GM23338 (cell line): ENCODE data around the gene OCA2. TPM values are rescaled to one million over a fixed set of nuclear protein-coding genes. Genes with fewer than 3 reads are reported as not detected.

ENCODE experiments used
- ATAC-seq: fragments of 200-7000 bp; cut with Tn5 transposase; 3 replicates; pipeline ENCODE4 v1.9.1; 2020
- DNase-seq: peaks from one replicate; pipeline ENCODE4 v3.0.0-alpha.2; 2015; ENCODE audit warnings: low spot score
- H2AFZ ChIP-seq: fragments of 200-600 bp; sonication (generic); 2 replicates; pipeline ENCODE4 v1.8.0; 2016; ENCODE audit warnings: antibody characterized with exemption, mild to moderate bottlenecking, moderate library complexity
- H3F3A ChIP-seq: fragments of 200-600 bp; sonication (generic); replicated peaks from 2 replicates; pipeline ENCODE4 v1.8.0; 2017; ENCODE audit warnings: antibody characterized with exemption, mixed run types, low read depth
- H3K27ac ChIP-seq: fragments of 200-600 bp; sonication (generic); 2 replicates; pipeline ENCODE4 v1.6.1; 2016; ENCODE audit warnings: low read depth
- H3K27me3 ChIP-seq: fragments of 200-600 bp; sonication (generic); 2 replicates; pipeline ENCODE4 v1.8.0; 2016; ENCODE audit warnings: mild to moderate bottlenecking, mixed run types, moderate library complexity; ENCODE audit not compliant: insufficient read depth
- H3K36me3 ChIP-seq: fragments of 200-600 bp; sonication (generic); 2 replicates; pipeline ENCODE4 v1.8.0; 2016; ENCODE audit warnings: mild to moderate bottlenecking; ENCODE audit not compliant: insufficient read depth
- H3K4me1 ChIP-seq: fragments of 200-600 bp; sonication (generic); 2 replicates; pipeline ENCODE4 v1.8.0; 2016; ENCODE audit warnings: mild to moderate bottlenecking, moderate library complexity; ENCODE audit not compliant: insufficient read depth
- H3K4me2 ChIP-seq: fragments of 200-600 bp; sonication (generic); 2 replicates; pipeline ENCODE4 v1.7.1; 2017; ENCODE audit warnings: mixed run types
- H3K4me3 ChIP-seq: fragments of 200-600 bp; sonication (generic); 2 replicates; pipeline ENCODE4 v1.6.1; 2016; ENCODE audit warnings: mixed run types
- H3K79me2 ChIP-seq: fragments of 200-600 bp; sonication (generic); replicated peaks from 2 replicates; pipeline ENCODE4 v1.8.0; 2017; ENCODE audit warnings: mild to moderate bottlenecking; ENCODE audit not compliant: insufficient read depth
- H3K9me2 ChIP-seq: fragments of 200-600 bp; sonication (generic); 2 replicates; pipeline ENCODE4 v1.8.0; 2017; ENCODE audit not compliant: insufficient read depth
- H4K20me1 ChIP-seq: fragments of 200-600 bp; sonication (generic); replicated peaks from 2 replicates; pipeline ENCODE4 v1.8.0; 2017; ENCODE audit warnings: mild to moderate bottlenecking; ENCODE audit not compliant: insufficient read depth
- H3K27ac Mint-ChIP-seq: 2 replicates; pipeline ENCODE4 v1.8.0; 2020; ENCODE audit warnings: inconsistent platforms, mild to moderate bottlenecking, moderate library complexity, mixed read lengths
- H3K27me3 Mint-ChIP-seq: 3 replicates; pipeline ENCODE4 v1.8.0; 2022; ENCODE audit warnings: low read depth, mild to moderate bottlenecking, moderate library complexity, mixed read lengths, inconsistent platforms; ENCODE audit not compliant: insufficient read depth, poor library complexity
- H3K36me3 Mint-ChIP-seq: 3 replicates; pipeline ENCODE4 v1.8.0; 2021; ENCODE audit warnings: low read depth, mild to moderate bottlenecking, inconsistent platforms, moderate library complexity, mixed read lengths
- H3K4me1 Mint-ChIP-seq: 3 replicates; pipeline ENCODE4 v1.8.0; 2020; ENCODE audit warnings: mild to moderate bottlenecking, inconsistent platforms, mixed read lengths
- H3K4me3 Mint-ChIP-seq: 3 replicates; pipeline ENCODE4 v1.8.0; 2021; ENCODE audit warnings: moderate library complexity, mild to moderate bottlenecking, inconsistent platforms, mixed read lengths
- H3K9me3 Mint-ChIP-seq: 3 replicates; pipeline ENCODE4 v1.8.0; 2020; ENCODE audit warnings: moderate library complexity, mild to moderate bottlenecking, inconsistent platforms, mixed read lengths
- CREB1 ChIP-seq: fragments of 250-450 bp; sonication (Bioruptor Pico); IDR thresholded peaks from 2 replicates; pipeline ENCODE4 v1.5.0; 2020; ENCODE audit warnings: low read depth, mild to moderate bottlenecking, moderate library complexity
- EZH2 ChIP-seq: fragments of 200-600 bp; sonication (generic); IDR thresholded peaks from one replicate; pipeline ENCODE4 v1.8.0; 2017; ENCODE audit warnings: antibody characterized with exemption, mild to moderate bottlenecking, low read depth; ENCODE audit not compliant: unreplicated experiment
- EZH2phosphoT487 ChIP-seq: fragments of 200-600 bp; sonication (generic); IDR thresholded peaks from one replicate; pipeline ENCODE4 v1.8.1; 2018; ENCODE audit warnings: antibody characterized with exemption; ENCODE audit not compliant: unreplicated experiment
- JUNB ChIP-seq: IDR thresholded peaks from one replicate; pipeline ENCODE4 v1.6.1; 2016; ENCODE audit warnings: antibody characterized with exemption; ENCODE audit not compliant: unreplicated experiment
- NANOG ChIP-seq: IDR thresholded peaks from 2 replicates; pipeline ENCODE4 v1.6.1; 2016; ENCODE audit warnings: antibody characterized with exemption, borderline replicate concordance
- POLR2AphosphoS5 ChIP-seq: IDR thresholded peaks from 2 replicates; pipeline ENCODE4 v1.6.1; 2016; ENCODE audit warnings: antibody characterized with exemption, low read depth
- STAT1 ChIP-seq: IDR thresholded peaks from one replicate; pipeline ENCODE4 v1.6.1; 2016; ENCODE audit warnings: antibody characterized with exemption; ENCODE audit not compliant: unreplicated experiment
- ZNF114 ChIP-seq: fragments of 250-450 bp; sonication (Bioruptor Pico); IDR thresholded peaks from 2 replicates; pipeline ENCODE4 v1.5.0; 2020; ENCODE audit warnings: mild to moderate bottlenecking, moderate library complexity
- ZNF331 ChIP-seq: fragments of 250-450 bp; sonication (Bioruptor Pico); IDR thresholded peaks from 2 replicates; pipeline ENCODE4 v1.5.0; 2020; ENCODE audit warnings: low read depth, mild to moderate bottlenecking, moderate library complexity
- polyA plus RNA-seq: library from polyadenylated mRNA; unstranded; fragments of >200 nt; fragmentation: Nextera tagmentation; extraction: Ambion mirVana; gene quantifications from 2 replicates; pipeline ENCODE4 v1.2.1, GENCODE V29; 2016
- total RNA-seq: library from RNA; depleted of rRNA; stranded (reverse); fragments of >200 nt; shearing (Covaris generic); gene quantifications from 2 replicates; pipeline ENCODE4 v1.2.3, GENCODE V29; 2014
- TF ChIP-seq, protein P1 (sequence below): fragments of 250-450 bp; sonication (Bioruptor Pico); IDR thresholded peaks from 2 replicates; pipeline ENCODE4 v1.5.0; 2020; ENCODE audit warnings: mild to moderate bottlenecking, moderate library complexity
- TF ChIP-seq, protein P2 (sequence below), 2 experiments: fragments of 200-600 bp in 1 of 2; sonication (generic) in 1 of 2; conservative IDR thresholded peaks; 2 replicates each; pipeline versions ENCODE4 v1.5.1 to v1.6.1; 2016 to 2017; ENCODE audit warnings: antibody characterized with exemption in 2 of 2, low read depth in 2 of 2, mild to moderate bottlenecking in 2 of 2, moderate library complexity in 1 of 2
- TF ChIP-seq, protein P3 (sequence below): IDR thresholded peaks from 2 replicates; pipeline ENCODE4 v1.6.1; 2016; ENCODE audit warnings: antibody characterized with exemption
- TF ChIP-seq, protein P4 (sequence below): IDR thresholded peaks from one replicate; pipeline ENCODE4 v1.6.1; 2018; ENCODE audit warnings: antibody characterized with exemption; ENCODE audit not compliant: unreplicated experiment

Gene OCA2
- total and polyA plus RNA-seq, 2 experiments from 2014 or later, result 0.40 to 0.69 TPM

DNA sequence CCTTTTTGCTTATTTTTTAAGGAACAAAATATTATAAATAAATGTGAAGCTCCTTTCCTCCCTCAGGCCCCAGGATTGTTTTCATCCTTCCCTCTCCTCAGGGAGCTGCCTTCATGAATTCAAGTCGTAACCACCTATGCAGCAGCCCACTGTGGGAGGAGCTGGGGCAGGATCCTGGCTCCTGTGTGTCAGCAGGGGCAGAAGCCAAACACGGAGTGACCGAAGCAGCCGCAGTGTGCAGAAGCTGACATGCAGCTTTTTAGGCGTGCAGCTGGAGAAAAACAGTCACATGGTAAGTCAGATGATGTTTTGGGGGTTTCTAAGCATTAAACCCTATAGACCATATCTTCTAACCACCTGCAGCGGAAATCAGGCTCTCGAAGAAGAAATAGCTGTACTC lies 231.3 kb downstream of the OCA2 start:
- Mint-ChIP-seq H3K36me3 (peaks cover 3% of the 10 kb centered on the region; the same call in 2 of the 3 replicates), H3K4me1 (peaks cover 10% of the 10 kb centered on the region; the same call in 2 of the 3 replicates), H3K9me3 (peaks cover under 1% of the 10 kb centered on the region), H3K27ac (no peak overlapping the region), H3K4me3 (no peak overlapping the region), H3K27me3 (peaks cover 2% of the 10 kb centered on the region)
- Histone ChIP-seq H3K4me1 (no peaks in the 10 kb centered on the region), H2AFZ (no peak overlapping the region), H3K4me2 (no peak overlapping the region), H3K4me3 (no peak overlapping the region), H3F3A (no peaks in the 10 kb centered on the region), H3K36me3 (no peaks in the 10 kb centered on the region), H3K27me3 (no peaks in the 10 kb centered on the region), H3K9me2 (no peaks in the 10 kb centered on the region), H4K20me1 (no peaks in the 10 kb centered on the region), H3K27ac (no peak overlapping the region), H3K79me2 (no peaks in the 10 kb centered on the region)
- peak; percentile 59 for ATAC-seq
- TF ChIP-seq CREB1 (no peak), EZH2 (no peak), STAT1 (no peak), POLR2AphosphoS5 (no peak), NANOG (no peak), ZNF114 (CRISPR knock-in tag) (no peak), EZH2phosphoT487 (no peak), ZNF331 (no peak), JUNB (no peak)
- TF ChIP-seq, protein P1, sequence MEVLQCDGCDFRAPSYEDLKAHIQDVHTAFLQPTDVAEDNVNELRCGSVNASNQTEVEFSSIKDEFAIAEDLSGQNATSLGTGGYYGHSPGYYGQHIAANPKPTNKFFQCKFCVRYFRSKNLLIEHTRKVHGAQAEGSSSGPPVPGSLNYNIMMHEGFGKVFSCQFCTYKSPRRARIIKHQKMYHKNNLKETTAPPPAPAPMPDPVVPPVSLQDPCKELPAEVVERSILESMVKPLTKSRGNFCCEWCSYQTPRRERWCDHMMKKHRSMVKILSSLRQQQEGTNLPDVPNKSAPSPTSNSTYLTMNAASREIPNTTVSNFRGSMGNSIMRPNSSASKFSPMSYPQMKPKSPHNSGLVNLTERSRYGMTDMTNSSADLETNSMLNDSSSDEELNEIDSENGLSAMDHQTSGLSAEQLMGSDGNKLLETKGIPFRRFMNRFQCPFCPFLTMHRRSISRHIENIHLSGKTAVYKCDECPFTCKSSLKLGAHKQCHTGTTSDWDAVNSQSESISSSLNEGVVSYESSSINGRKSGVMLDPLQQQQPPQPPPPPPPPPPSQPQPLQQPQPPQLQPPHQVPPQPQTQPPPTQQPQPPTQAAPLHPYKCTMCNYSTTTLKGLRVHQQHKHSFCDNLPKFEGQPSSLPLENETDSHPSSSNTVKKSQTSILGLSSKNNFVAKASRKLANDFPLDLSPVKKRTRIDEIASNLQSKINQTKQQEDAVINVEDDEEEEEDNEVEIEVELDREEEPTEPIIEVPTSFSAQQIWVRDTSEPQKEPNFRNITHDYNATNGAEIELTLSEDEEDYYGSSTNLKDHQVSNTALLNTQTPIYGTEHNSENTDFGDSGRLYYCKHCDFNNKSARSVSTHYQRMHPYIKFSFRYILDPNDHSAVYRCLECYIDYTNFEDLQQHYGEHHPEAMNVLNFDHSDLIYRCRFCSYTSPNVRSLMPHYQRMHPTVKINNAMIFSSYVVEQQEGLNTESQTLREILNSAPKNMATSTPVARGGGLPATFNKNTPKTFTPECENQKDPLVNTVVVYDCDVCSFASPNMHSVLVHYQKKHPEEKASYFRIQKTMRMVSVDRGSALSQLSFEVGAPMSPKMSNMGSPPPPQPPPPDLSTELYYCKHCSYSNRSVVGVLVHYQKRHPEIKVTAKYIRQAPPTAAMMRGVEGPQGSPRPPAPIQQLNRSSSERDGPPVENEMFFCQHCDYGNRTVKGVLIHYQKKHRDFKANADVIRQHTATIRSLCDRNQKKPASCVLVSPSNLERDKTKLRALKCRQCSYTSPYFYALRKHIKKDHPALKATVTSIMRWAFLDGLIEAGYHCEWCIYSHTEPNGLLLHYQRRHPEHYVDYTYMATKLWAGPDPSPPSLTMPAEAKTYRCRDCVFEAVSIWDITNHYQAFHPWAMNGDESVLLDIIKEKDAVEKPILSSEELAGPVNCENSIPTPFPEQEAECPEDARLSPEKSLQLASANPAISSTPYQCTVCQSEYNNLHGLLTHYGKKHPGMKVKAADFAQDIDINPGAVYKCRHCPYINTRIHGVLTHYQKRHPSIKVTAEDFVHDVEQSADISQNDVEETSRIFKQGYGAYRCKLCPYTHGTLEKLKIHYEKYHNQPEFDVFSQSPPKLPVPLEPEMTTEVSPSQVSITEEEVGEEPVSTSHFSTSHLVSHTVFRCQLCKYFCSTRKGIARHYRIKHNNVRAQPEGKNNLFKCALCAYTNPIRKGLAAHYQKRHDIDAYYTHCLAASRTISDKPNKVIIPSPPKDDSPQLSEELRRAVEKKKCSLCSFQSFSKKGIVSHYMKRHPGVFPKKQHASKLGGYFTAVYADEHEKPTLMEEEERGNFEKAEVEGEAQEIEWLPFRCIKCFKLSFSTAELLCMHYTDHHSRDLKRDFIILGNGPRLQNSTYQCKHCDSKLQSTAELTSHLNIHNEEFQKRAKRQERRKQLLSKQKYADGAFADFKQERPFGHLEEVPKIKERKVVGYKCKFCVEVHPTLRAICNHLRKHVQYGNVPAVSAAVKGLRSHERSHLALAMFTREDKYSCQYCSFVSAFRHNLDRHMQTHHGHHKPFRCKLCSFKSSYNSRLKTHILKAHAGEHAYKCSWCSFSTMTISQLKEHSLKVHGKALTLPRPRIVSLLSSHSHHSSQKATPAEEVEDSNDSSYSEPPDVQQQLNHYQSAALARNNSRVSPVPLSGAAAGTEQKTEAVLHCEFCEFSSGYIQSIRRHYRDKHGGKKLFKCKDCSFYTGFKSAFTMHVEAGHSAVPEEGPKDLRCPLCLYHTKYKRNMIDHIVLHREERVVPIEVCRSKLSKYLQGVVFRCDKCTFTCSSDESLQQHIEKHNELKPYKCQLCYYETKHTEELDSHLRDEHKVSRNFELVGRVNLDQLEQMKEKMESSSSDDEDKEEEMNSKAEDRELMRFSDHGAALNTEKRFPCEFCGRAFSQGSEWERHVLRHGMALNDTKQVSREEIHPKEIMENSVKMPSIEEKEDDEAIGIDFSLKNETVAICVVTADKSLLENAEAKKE (CRISPR knock-in tag), result no peak
- TF ChIP-seq, protein P2, sequence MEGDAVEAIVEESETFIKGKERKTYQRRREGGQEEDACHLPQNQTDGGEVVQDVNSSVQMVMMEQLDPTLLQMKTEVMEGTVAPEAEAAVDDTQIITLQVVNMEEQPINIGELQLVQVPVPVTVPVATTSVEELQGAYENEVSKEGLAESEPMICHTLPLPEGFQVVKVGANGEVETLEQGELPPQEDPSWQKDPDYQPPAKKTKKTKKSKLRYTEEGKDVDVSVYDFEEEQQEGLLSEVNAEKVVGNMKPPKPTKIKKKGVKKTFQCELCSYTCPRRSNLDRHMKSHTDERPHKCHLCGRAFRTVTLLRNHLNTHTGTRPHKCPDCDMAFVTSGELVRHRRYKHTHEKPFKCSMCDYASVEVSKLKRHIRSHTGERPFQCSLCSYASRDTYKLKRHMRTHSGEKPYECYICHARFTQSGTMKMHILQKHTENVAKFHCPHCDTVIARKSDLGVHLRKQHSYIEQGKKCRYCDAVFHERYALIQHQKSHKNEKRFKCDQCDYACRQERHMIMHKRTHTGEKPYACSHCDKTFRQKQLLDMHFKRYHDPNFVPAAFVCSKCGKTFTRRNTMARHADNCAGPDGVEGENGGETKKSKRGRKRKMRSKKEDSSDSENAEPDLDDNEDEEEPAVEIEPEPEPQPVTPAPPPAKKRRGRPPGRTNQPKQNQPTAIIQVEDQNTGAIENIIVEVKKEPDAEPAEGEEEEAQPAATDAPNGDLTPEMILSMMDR (conservative IDR thresholded peaks at IDR 0.05; ENCODE audit: low read depth in 2 of 2), result no peak
- TF ChIP-seq, protein P3, sequence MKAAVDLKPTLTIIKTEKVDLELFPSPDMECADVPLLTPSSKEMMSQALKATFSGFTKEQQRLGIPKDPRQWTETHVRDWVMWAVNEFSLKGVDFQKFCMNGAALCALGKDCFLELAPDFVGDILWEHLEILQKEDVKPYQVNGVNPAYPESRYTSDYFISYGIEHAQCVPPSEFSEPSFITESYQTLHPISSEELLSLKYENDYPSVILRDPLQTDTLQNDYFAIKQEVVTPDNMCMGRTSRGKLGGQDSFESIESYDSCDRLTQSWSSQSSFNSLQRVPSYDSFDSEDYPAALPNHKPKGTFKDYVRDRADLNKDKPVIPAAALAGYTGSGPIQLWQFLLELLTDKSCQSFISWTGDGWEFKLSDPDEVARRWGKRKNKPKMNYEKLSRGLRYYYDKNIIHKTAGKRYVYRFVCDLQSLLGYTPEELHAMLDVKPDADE, result no peak
- TF ChIP-seq, protein P4, sequence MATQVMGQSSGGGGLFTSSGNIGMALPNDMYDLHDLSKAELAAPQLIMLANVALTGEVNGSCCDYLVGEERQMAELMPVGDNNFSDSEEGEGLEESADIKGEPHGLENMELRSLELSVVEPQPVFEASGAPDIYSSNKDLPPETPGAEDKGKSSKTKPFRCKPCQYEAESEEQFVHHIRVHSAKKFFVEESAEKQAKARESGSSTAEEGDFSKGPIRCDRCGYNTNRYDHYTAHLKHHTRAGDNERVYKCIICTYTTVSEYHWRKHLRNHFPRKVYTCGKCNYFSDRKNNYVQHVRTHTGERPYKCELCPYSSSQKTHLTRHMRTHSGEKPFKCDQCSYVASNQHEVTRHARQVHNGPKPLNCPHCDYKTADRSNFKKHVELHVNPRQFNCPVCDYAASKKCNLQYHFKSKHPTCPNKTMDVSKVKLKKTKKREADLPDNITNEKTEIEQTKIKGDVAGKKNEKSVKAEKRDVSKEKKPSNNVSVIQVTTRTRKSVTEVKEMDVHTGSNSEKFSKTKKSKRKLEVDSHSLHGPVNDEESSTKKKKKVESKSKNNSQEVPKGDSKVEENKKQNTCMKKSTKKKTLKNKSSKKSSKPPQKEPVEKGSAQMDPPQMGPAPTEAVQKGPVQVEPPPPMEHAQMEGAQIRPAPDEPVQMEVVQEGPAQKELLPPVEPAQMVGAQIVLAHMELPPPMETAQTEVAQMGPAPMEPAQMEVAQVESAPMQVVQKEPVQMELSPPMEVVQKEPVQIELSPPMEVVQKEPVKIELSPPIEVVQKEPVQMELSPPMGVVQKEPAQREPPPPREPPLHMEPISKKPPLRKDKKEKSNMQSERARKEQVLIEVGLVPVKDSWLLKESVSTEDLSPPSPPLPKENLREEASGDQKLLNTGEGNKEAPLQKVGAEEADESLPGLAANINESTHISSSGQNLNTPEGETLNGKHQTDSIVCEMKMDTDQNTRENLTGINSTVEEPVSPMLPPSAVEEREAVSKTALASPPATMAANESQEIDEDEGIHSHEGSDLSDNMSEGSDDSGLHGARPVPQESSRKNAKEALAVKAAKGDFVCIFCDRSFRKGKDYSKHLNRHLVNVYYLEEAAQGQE, result no peak
- no peak for DNase-seq
